ENCODE results near the gene PBX1. TPM values are rescaled to one million over a fixed set of nuclear protein-coding genes. Genes with fewer than 3 reads are reported as not detected.

PBX1 gene
- total RNA-seq, 1 experiment from 2014 or later, result 102 TPM

GRCh38 chr1:164560556-164560955, 1.6 kb downstream of the PBX1 start:
- no peak for TF ChIP-seq E2F1 (CRISPR knock-in tag; IDR thresholded peaks at IDR 0.05)
- no peak for TF ChIP-seq MXD4 (CRISPR knock-in tag; IDR thresholded peaks at IDR 0.05; ENCODE audit: borderline replicate concordance)
- no peak for TF ChIP-seq ATF2 (CRISPR knock-in tag; IDR thresholded peaks at IDR 0.05; ENCODE audit: borderline replicate concordance, low read depth)
- peaks cover 56% of the 10 kb centered on the region for H3K4me1 Mint-ChIP-seq
- no peak for DNase-seq (ENCODE audit: low spot score)
- H3K36me3 Mint-ChIP-seq, result peaks cover 4% of the 10 kb centered on the region; the same call in 1 of the 2 replicates
- no peak for ATAC-seq
- H3K4me3 Mint-ChIP-seq, result peak overlapping the region; percentile 100
- ChIA-PET POLR2A (no interaction called here), CTCF (no interaction called here)
- H3K27ac Mint-ChIP-seq, result peak overlapping the region; percentile 97
- H3K27me3 Mint-ChIP-seq (ENCODE audit: low read depth), result no peaks in the 10 kb centered on the region
- H3K9me3 Mint-ChIP-seq, result no peaks in the 10 kb centered on the region

- ChIA-PET POLR2A (no interaction called here), CTCF (no interaction called here)
- Mint-ChIP-seq H3K4me1 (peaks cover 60% of the 10 kb centered on the region), H3K36me3 (peaks cover 4% of the 10 kb centered on the region; the same call in 1 of the 2 replicates), H3K4me3 (peak overlapping the region; percentile 100), H3K27me3 (ENCODE audit: low read depth) (no peaks in the 10 kb centered on the region), H3K27ac (peak overlapping the region; percentile 97; the same call in 1 of the 2 replicates), H3K9me3 (no peaks in the 10 kb centered on the region)
- TF ChIP-seq E2F4 (CRISPR knock-in tag; IDR thresholded peaks at IDR 0.05; ENCODE audit: borderline replicate concordance, low read depth), result no peak
- TF ChIP-seq, protein P1, sequence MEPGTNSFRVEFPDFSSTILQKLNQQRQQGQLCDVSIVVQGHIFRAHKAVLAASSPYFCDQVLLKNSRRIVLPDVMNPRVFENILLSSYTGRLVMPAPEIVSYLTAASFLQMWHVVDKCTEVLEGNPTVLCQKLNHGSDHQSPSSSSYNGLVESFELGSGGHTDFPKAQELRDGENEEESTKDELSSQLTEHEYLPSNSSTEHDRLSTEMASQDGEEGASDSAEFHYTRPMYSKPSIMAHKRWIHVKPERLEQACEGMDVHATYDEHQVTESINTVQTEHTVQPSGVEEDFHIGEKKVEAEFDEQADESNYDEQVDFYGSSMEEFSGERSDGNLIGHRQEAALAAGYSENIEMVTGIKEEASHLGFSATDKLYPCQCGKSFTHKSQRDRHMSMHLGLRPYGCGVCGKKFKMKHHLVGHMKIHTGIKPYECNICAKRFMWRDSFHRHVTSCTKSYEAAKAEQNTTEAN (CRISPR knock-in tag; IDR thresholded peaks at IDR 0.05), result no peak
- TF ChIP-seq ZNF138 (CRISPR knock-in tag; conservative IDR thresholded peaks at IDR 0.05), result no peak
- TF ChIP-seq, protein P2, sequence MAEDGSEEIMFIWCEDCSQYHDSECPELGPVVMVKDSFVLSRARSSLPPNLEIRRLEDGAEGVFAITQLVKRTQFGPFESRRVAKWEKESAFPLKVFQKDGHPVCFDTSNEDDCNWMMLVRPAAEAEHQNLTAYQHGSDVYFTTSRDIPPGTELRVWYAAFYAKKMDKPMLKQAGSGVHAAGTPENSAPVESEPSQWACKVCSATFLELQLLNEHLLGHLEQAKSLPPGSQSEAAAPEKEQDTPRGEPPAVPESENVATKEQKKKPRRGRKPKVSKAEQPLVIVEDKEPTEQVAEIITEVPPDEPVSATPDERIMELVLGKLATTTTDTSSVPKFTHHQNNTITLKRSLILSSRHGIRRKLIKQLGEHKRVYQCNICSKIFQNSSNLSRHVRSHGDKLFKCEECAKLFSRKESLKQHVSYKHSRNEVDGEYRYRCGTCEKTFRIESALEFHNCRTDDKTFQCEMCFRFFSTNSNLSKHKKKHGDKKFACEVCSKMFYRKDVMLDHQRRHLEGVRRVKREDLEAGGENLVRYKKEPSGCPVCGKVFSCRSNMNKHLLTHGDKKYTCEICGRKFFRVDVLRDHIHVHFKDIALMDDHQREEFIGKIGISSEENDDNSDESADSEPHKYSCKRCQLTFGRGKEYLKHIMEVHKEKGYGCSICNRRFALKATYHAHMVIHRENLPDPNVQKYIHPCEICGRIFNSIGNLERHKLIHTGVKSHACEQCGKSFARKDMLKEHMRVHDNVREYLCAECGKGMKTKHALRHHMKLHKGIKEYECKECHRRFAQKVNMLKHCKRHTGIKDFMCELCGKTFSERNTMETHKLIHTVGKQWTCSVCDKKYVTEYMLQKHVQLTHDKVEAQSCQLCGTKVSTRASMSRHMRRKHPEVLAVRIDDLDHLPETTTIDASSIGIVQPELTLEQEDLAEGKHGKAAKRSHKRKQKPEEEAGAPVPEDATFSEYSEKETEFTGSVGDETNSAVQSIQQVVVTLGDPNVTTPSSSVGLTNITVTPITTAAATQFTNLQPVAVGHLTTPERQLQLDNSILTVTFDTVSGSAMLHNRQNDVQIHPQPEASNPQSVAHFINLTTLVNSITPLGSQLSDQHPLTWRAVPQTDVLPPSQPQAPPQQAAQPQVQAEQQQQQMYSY (CRISPR knock-in tag; IDR thresholded peaks at IDR 0.05), result no peak
- no peak for TF ChIP-seq ATF6 (CRISPR knock-in tag; IDR thresholded peaks at IDR 0.05)
- TF ChIP-seq, protein P3, sequence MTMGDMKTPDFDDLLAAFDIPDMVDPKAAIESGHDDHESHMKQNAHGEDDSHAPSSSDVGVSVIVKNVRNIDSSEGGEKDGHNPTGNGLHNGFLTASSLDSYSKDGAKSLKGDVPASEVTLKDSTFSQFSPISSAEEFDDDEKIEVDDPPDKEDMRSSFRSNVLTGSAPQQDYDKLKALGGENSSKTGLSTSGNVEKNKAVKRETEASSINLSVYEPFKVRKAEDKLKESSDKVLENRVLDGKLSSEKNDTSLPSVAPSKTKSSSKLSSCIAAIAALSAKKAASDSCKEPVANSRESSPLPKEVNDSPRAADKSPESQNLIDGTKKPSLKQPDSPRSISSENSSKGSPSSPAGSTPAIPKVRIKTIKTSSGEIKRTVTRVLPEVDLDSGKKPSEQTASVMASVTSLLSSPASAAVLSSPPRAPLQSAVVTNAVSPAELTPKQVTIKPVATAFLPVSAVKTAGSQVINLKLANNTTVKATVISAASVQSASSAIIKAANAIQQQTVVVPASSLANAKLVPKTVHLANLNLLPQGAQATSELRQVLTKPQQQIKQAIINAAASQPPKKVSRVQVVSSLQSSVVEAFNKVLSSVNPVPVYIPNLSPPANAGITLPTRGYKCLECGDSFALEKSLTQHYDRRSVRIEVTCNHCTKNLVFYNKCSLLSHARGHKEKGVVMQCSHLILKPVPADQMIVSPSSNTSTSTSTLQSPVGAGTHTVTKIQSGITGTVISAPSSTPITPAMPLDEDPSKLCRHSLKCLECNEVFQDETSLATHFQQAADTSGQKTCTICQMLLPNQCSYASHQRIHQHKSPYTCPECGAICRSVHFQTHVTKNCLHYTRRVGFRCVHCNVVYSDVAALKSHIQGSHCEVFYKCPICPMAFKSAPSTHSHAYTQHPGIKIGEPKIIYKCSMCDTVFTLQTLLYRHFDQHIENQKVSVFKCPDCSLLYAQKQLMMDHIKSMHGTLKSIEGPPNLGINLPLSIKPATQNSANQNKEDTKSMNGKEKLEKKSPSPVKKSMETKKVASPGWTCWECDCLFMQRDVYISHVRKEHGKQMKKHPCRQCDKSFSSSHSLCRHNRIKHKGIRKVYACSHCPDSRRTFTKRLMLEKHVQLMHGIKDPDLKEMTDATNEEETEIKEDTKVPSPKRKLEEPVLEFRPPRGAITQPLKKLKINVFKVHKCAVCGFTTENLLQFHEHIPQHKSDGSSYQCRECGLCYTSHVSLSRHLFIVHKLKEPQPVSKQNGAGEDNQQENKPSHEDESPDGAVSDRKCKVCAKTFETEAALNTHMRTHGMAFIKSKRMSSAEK (CRISPR knock-in tag; IDR thresholded peaks at IDR 0.05; ENCODE audit: borderline replicate concordance), result no peak
- ATAC-seq, result no peak
- DNase-seq (ENCODE audit: low spot score), result no peak
These were observed 2.0 kb downstream of the PBX1 start for GRCh38 chr1:164561007-164561406.
